Limb (tissue), 2 donors: Measurements from ENCODE around the gene CCDC102A.
A peak's percentile ranks its signal among the peaks of the same experiment; 100 is the strongest.
"Not testable (repeated sequence)": the region's sequence is repeated elsewhere in the genome, so short reads cannot be mapped to it uniquely, and the experiment has no call there.

Experiments
- DNase-seq, 2 donors: peaks; one replicate each; pipeline ENCODE4 v3.0.0-alpha.2; 2016; ENCODE audit errors: extremely low spot score in 2 of 2

CCDC102A gene

DNA sequence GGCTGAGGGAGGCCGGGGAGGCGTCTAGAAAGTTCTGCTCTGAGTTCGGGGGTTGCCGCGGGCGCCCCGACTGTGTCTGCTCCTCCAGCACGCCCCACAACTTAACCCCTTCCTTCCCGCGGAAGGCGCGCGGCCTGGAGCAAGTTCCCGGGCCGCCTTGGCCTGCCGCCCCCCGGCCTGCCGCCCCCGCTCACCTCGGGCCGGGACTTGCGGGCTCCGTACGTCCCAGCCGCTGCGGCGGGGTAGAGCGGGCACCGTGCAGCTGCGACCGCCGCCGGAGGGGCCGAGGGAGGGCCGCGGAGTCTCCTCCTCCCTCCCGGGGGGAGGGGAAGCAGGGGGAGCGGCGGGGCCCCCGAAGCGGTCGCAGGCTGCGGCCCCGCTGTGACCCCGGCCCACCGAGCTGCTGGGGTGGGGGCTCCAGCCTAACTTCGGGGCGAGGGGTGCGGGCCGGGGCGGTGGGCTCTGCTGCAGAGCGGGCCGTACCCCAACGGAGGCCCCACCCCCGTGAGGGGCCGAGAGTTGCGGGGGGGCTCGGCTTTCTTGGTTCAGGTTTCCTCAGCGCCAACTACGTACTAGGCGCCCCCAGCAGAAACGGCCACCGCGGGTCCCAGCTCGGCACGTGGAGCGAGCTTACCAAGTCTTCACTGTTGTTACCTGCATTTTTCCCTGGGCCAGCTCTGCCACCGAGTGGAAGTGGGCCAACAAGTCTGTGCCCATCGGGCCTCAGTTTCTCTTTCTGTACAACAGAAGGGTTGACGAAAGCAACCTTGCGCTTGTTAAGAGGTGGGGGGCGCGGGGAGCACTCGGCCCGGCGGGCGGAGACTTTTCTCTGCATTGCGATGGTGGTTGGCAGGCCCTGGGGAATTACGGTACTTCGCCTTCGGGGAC lies at the start of gene CCDC102A:
Gene CCDC102A (minus strand): TSS at position 266 of the 888 bp plus-strand sequence. CDS start 7,394 bp downstream, outside the sequence.
- no peak for DNase-seq

DNA sequence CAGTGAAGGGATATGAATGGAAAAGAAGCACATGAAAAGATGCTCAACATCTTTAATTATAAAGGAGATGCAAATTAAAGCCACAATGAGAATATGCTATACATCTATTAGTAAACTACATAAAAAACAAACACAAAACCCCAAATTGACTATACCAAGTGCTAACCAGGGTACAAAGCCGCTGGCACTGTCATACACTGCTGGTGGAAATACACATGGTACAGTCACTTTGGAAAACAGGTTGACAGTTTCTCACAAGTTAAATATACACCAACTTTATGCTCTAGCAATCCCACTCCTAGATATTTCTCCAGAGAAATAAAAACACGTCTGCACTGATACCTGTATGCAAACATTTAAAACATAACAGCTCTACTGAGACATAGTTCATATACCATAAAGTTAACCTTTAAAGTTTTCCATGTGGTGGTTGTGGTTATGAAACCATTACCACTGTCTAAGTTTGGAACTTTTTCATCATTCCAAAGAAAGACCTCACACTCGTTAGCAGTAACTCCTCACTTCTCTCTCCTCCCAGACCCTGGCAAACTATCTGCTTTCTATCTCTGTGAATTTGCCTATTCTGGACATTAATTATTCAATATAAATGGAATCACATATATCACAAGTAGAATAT lies 48.8 kb upstream of the CCDC102A start:
- DNase-seq = no peak

DNA sequence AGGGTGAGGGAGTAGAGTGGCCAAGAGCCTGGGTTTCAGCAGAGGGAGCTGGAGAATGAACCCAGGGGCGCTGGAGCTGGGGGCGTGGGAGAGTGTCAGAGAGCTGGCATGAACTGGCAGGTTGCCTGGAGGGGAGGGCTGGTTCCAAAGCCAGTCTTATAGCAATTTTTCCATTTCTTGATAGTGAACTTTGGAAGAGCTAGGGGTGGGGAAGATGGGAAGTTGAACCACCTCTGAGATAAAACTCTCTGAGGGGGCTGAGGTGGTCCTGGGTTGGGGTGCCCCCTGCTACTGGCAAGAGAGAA lies 42.9 kb upstream of the CCDC102A start:
- no peak for DNase-seq

DNA sequence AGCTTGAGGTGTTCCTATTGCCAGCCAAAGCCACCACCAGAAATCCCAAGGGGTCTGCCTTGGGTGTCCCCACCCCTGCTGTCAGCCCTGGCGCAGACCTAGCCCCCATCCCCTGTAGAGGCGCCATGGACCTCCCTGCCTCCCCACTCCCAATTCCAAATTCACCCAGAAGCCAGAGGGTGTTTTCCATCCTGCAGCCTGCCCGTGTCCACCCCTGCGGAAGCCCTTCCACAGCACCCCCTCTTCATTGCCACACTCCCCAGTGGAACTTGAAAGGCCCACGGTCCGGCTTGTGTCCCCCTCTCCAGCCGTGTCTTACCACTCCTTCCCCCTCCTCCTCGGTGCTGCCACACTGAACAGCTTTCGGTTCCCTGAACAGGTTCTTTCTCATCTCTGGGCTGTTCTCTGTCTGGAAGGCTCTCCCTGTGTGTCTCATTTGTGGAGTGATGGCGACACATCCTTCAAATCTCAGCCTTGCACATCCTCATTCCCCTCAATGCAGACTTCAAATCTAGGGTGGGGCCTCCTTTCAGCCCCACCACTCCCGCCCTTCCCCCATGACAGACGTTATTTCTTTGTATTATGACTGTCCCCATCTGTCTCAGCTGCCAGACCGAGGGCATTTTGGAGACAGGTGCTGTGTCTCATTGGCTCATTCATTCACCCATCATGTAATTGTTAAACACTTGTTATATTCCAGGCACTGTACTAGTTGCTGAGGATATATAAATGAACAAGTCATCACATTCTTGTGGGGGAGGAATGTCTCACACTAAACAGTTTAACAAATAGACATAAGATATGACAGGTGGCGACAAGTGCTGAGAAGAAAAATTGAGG lies 42.4 kb upstream of the CCDC102A start:
- DNase-seq = no peak

DNA sequence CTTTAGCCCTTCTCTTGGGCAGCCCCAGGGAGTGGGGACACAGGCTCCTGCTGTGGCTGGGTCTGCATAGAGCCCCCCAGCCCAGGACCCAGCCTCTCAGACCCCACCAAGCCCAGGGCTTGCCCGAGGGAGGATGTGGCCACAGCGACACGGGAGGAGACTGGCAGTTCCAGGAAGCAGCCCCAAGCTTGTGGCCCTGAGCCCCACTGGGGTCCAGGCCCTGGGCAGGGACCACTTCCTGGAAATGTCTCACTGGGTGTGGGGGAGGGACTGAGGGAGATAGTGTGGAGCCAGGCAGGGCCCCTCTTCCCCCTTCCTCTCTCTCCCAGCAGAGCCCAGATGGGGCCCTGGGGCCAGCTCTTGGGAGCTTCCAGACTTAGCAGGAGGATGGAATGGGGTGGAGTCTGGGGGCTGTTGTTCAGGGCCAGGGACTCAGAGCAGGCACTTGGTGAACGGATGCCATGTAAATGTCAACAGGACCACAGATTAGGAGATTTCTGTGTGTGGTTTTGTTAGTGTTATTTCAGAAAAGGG lies 41.4 kb upstream of the CCDC102A start:
- no peak for DNase-seq

DNA sequence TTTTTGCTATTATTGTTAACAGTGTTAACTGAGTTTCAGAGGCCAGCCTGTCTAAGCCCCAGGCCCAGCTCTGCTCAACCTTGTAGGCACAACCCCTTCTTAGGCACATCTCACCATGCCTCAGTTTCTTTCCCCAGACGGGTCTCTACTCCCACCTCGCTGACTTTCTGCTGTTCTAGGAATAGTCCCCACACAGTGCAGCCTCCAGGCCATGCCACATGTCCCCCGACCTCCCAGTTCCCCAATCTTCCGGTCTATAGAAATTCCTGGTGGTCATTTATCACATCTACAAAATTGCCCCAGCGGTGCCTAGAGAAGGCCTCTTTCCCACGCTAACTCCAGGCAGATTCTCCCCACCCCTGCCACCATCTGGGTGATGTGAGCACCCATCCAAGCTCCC lies 40.8 kb upstream of the CCDC102A start:
- DNase-seq = no peak

DNA sequence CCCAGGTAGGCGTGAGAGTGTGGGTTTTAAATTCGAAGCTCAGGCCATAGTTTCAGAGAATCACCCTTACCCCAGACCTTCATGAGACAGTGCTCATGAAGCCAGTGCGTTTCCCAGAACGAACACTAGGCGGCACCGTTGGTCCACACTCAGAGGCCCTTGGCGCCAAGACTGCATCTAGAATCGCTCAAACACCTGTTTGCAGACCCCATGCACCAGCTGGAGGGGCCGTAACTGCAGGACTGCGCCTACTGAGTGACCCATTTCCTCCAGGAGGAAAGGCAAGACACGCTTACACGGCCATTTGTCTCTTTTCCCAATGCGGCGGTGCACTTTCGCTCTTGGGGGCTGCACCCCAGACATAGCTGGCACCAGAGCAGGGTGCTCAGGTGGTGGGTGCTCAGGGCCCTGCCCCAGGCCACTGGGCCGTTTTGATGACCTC lies 40.1 kb upstream of the CCDC102A start:
- DNase-seq = peak; percentile 71 to 88

DNA sequence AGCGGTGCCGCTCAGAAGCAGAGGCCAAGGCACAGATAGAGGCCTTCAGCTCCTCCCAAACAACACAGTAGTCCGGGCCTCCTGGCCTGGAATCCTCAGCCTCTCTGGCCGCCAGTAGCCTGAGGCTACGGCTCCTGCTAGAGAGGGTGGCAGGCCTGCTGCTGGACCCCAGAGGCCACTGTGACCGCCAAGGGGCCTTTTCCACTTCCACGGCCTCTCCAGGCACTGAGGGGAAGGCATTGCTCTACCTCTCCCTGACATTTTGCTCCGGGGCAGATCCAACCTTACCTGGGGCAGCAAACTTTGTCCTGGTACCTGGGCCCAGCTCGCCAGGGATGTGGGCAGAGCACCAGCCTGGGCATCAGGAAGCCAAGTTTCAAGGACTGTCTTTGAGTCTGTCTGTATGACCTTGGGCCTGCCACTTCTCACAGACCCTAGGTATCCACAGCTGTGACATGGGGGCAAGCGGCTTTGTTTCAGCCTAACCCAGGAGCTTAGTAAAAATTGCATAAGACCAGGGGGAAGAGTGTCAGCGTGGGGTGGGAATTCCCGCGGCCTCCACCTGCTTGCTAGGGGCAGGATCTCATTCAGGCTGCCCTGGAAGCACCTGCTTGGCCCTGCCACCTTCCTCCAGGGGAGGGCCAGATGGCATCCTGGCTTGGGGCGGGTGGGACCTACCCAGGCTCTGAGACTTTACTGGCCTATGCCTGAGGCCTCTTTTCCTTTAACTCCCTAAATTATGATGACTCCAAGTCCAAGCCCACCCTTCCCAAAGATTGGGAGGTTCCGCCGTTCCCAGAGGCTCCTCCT lies 39.3 kb upstream of the CCDC102A start:
- no peak for DNase-seq

DNA sequence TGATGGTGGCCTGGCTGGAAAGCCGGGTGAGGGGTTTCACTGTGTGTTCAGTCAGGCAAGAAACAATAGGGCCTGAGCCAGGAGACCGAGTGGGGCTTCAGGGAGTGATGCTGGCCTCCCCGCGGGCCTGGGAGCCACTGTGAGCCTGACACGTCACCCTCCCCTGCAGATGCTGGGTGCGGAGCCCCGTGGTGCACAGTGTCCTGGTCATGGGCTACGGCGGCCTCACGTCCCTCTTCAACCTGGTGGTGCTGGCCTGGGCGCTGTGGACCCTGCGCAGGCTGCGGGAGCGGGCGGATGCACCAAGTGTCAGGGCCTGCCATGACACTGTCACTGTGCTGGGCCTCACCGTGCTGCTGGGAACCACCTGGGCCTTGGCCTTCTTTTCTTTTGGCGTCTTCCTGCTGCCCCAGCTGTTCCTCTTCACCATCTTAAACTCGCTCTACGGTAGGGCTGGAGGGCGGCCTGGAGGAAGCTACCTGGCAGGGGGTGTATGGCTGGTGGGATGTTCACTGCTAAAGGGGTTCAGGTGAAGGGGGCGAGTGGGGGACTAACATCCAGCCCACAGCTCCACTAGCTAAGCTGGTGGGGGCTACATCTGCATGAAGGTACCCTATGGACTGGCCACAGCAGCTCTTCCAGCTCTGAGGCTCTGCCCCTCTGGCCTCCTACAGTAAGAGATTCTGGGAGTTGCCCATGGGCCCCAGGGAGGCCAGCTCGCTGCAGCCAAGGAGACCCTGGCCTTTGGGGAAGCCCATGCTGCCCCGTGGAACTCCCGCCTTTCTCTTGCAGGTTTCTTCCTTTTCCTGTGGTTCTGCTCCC lies 38.5 kb upstream of the CCDC102A start:
- no peak for DNase-seq

DNA sequence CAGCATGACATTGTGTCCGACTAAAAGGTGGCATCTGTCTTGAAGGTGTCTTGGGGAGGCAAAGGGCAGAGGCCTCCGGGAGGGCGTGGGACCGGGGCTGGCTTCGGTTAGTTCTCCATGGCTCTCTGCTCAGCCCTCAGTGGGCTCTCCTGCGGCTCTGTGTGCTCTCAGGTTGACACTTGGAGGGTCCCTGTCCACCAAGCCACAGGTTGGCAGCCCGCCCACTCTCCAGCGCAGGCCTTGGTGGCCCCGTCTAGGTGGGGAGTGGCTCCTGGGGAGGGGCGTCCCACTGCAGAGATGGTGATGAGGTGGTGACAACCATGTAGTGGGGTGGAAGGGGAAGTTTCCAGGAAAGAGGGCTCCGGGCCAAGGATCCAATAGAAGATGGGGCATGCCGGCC lies 37.7 kb upstream of the CCDC102A start:
- DNase-seq = no peak

DNA sequence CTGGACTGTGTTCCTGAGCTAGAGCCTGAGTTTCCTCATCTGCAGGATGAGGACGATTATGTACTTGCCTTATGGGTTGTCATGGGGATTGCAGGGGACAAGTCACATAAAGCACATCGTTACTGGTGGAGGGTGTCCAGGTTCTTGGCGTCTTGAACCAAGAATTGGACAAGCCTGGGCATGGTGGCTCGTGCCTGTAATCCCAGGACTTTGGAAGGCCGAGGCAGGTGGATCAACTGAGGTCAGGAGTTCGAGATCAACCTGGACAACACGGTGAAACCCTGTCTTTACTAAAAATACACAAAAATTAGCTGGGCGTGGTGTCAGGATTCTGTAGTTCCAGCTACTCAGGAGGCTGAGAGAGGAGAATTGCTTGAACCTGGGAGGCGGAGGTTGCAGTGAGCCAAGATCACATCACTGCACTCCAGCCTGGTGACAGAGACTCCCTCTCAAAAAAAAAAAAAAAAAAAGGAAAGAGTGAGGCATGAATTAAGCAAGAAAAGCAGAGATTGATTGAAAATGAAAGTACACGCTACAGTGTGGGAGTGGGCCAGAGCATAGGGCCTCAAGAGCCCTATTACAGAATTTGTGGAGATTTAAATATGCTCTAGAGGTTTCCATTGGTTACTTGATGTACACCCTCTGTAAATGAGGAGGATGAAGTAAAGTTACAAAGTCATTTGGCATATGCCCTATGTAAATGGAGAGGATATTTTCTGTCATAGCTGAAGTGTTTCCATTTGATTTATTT lies 36.8 kb upstream of the CCDC102A start:
- DNase-seq = no peak

DNA sequence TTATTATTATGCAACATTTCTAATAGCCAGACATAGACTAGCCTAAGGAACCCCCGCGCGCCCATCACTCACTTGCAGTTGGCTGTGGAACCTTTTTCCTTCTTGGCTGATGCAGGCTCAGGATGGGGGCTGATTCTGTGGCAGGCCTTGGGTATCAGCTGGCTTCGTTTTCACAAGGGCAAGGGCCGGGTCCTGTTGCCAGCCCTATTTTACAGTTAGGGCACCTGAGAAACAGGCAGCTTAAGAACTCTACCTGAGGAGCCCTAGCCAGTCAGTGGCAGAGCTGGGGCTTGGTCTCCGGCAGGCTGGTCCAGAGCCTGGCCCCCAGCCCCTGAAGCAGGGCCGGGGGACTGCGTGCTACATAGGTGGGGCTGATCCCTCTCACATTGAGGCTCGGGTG lies 34.7 kb upstream of the CCDC102A start:
- DNase-seq = no peak

DNA sequence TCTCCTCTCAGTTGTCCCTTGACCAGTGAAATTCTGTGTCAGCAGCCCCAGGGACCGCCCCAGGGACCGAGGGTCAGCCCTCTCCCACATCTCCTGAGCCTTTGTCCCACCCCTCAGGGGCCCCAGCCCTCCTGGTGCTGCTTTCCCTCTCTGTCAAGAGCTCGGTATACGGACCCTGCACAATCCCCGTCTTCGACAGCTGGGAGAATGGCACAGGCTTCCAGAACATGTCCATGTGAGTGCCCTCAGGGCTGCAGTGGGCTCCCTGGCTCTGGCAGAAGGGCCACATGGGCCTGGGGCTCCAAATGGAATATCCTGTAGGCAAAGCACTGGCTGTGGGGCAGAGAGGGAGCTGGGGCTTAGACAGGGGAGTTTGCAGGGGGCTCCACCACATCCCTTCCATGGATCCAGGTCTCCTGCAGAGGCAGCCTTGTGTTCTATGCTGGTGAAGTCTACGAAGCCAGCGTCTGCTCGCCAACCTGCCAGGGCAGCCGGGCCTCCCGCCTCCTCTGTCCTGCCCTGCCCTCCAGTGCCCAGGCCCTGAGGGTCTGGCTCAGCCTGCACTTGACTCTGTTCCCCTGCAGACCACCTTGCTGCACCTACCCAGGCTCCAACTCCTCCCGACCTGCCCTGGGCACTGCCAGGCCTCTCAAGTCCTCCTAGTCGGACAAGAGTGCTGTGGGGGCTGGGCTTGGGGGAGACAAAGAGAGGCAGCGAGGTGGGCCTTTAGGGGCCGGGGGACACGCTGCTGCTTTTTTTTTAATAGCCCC lies 34.1 kb upstream of the CCDC102A start:
- DNase-seq = no peak

DNA sequence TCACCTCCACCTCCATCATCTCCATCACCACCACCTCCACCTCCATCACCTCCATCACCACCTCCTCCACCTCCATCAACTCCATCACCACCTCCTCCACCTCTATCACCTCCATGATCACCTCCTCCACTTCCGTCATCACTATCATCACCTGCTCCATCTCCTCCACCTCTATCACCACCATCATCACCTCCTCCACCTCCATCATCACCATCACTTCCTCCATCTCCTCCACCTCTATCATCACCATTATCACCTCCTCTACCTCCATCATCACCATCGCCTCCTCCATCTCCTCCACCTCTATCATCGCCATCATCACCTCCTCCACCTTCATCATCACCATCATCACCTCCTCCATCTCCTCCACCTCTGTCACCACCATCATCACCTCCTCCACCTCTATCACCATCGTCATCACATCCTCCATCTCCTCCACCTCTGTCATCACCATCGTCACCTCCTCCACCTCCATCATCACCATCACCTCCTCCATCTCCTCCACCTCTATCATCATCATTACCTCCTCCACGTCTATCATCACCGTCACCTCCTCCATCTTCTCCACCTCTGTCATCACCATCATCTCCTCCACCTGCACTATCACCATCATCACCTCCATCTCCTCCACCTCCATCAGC lies 33.1 kb upstream of the CCDC102A start:
- DNase-seq = no peak

DNA sequence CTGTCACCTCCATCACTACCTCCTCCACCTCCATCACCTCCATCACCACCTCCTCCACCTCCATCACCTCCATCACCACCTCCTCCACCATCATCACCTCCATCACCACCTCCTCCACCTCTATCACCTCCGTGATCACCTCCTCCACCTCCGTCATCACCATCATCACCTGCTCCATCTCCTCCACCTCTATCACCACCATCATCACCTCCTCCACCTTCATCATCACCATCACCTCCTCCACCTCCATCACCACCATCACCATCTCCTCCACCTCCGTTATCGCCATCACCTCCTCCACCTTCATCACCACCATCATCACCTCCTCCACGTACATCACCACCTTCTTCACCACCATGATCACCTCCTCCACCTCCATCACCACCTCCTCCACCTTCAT lies 32.4 kb upstream of the CCDC102A start:
- not testable (repeated sequence) for DNase-seq

DNA sequence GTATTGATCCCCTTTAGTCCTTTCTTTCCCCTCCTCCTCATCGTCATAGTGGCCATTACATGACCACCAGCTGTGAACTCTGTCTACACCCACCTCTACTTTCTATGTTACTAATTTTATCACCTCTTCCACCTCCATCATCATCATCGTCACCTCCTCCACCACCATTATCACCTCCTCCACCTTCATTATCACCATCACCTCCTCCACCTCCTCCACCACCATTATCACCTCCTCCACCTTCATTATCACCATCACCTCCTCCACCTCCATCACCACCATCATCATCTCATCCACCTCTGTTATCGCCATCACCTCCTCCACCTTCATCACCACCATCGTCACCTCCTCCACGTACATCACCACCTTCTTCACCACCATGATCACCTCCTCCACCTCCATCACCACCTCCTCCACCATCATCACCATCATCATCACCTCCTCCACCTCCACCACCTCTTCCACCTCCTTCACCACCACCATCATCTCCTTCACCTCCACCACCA lies 31.9 kb upstream of the CCDC102A start:
- no peak for DNase-seq

DNA sequence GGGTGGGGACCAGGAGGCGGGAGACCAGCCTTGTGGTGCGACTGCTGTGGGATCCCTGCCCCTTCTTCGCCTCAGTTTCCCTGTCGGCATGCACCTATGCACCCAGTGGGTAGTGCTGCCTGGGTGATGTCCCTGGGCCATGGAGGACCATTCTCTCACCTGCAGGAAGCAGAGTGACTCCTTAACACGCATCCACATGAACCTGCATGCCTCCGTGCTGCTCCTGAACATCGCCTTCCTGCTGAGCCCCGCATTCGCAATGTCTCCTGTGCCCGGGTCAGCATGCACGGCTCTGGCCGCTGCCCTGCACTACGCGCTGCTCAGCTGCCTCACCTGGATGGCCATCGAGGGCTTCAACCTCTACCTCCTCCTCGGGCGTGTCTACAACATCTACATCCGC lies 31.3 kb upstream of the CCDC102A start:
- DNase-seq = no peak

DNA sequence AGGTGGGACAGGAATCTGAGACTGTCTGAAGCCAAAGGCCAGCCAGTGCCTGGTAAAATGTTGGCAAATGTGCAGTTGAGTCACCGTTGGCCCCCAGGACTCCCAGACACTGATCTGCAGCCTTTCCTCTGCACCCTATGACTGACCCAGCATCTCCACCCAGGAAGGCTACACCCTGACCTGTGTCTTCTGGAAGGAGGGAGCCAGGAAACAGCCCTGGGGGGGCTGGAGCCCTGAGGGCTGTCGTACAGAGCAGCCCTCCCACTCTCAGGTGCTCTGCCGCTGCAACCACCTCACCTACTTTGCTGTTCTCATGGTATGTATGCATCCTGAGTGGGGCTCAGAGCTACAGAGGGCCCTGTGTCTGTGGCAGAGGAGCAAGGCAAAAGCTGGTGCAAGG lies 30.1 kb upstream of the CCDC102A start:
- DNase-seq = no peak
